Hippocampal formation (tissue), 2 donors: ENCODE data around the gene IRF4.
"Not testable (repeated sequence)": the region's sequence is repeated elsewhere in the genome, so short reads cannot be mapped to it uniquely, and the experiment has no call there.

Source experiments
- DNase-seq, 2 donors: peaks; one replicate each; lab custom pipeline; 2025; lab: John Stamatoyannopoulos, UW

Gene IRF4

DNA sequence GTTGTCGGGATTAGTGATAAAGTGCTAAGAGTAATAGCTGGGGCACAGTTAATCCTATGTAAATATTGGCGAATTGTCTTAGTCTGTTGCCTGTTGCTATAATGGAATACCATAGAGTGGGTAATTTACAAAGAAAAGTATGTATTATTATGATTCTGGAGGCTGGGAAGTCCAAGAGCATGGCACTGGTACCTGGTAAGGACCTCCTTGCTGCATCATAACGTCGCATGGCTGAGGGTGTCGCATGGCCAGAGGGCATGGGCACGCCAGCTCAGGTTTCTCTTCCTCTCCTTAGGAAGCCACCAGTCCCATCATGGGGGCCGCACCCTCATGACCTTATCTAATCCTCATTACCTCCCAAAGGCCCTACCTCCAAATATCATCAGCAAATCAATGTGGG is 29.7 kb downstream of the IRF4 start:
- DNase-seq, result no peak

DNA sequence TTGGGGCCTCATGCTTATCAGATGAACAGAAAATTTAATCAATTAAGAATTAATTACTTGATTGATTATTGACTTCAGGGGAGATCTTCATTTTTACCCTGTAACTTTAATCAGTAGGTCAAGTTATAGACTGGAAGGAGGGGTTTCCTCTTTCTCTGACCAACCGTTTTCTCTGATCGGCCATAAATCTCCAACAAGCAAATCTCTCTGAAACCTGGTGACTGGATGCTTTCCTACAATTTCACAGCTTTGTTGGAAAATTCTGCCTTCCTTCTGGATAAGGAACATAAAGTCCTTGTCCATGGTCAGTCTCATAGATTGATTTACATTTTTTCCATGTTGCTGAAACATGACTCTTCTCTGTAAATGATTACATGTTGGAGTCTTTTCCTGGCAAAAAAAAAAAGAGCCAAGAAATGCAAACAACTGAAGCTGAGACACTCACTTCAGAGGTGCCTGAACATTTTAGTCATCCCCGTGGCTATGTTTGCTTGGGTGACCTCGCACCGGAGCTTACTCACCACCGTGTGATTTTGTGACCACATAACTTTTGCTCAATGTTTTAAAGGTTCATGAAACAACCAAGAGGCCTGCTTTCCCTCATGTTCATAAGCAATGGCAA is 31.0 kb downstream of the IRF4 start:
- DNase-seq, result no peak

DNA sequence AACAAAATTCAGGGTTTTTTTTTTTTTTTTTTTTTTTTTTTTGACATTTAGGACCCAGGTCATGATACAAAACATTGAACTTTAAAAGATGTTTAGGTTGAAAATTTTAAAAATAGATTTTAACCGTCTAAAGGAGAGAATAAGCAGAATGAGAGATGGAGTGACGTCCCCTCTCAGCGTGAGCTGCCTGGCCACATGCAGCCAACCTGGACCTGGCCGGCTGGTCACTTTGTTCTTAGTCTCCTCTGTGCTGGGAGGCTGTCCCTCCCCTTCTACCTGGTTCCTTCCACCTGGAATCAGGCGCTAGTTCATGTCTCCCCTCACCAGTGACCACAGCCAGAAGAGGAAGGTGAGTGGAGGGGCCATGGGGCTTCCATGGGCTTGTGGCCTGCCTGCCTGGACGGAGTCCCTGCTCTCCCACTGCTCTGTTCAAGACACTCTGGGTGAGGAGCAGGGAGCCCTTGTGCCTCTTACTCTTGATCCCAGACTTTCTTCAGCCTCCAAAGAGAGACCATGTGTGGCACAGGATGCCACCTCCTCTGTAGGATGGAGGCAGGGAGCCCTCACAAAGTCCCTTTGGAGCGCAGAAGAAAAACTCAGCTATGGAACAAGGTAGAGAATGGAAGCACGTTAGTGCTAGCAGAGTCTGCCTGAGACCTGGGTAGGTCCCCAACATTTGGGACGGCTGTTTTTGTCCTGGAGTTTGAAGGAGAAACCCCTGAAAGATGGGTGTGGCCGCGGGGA is 31.7 kb downstream of the IRF4 start:
- no peak for DNase-seq

DNA sequence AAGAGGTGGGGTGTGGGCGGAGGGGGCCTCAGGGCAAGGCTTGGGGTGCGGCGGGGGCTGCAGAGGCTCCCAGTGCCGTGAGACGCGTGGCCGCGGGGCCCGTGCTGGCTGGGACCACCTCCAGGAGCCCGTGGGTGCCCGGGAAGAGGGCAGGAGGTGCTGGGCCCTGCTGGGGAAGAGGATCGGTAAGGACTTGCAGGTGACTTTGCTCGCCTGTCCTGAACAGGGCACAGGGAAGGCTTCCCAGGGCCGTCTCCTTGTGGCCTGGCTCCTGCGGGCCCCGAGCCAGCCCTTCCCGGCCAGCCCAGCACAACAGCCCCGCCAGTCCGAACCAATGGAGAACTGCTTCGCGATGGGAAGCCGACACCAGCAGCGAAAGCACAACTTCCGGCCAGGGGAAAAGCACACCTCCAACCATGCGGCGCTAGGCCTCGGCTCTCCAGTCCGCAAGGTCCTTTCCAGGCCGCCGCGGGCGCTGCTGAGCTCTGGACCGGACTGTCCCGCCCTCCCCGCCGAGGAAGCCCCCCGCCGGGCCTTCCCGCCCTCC is 32.3 kb downstream of the IRF4 start:
- DNase-seq, result no peak

DNA sequence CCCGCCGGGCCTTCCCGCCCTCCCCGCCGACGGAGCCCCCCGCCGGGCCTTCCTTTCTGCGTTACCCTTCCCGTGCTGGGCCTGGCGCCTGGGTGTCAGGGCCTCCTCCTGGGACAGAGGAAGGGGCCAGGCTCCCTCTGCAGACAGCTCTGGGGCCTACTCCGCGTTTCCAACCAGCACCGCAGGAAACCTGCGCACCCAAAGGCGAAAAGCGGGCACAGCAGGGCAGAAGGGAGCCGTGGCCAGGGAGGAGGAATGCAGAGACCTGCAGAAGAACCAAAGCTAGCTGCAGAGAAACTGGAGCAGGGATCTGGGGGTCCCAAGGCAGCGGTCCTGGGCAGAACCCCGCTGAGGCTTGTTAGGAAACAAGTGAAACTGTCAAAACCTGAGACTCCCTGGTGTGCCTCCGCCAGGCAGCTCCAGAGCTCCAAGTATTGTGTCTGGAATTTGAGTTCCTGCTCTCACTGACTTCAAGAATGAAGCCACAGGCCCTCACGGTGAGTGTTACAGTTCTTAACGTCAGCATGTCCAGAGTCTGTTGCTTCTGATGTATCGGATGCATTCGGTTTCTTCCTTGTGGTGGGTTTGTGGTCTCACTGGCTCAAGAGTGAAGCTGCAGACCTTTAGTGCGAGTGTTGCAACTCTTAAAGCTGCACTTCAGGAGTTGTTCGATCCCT is 33.3 kb downstream of the IRF4 start:
- DNase-seq, result no peak

DNA sequence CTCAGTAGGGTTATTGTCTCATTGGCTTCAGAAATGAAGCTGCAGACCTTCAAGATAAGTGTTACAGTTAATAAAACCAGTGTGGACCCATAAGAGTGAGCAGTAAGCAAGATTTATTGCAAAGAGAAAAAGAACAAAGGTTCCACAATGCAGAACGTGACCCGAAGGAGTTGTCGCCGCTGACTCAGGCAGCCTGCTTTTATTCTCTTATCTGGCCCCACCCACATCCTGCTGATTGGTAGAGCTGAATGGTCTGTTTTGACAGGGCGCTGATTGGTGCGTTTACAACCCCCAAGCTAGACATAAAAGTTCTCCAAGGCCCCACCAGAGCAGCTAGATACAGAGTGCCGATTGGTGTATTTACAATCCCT is 33.9 kb downstream of the IRF4 start:
- DNase-seq, result not testable (repeated sequence)

DNA sequence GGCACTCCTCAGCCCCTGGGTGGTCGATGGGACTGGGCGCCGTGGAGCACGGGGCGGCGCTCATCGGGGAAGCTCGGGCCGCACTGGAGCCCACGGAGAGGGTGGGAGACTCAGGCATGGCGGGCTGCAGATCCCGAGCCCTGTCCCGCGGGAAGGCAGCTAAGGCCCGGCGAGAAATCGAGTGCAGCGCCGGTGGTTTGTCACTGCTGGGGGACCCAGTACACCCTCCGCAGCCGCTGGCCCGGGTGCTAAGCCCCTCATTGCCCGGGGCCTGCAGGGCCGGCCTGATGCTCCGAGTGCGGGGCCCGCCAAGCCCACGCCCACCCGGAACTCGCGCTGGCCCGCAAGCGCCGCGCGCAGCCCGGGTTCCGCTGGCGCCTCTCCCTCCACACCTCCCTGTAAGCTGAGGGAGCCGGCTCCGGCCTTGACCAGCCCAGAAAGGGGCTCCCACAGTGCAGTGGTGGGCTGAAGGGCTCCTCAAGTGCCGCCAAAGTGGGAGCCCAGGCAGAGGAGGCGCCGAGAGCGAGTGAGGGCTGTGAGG is 34.7 kb downstream of the IRF4 start:
- DNase-seq, result not testable (repeated sequence)

DNA sequence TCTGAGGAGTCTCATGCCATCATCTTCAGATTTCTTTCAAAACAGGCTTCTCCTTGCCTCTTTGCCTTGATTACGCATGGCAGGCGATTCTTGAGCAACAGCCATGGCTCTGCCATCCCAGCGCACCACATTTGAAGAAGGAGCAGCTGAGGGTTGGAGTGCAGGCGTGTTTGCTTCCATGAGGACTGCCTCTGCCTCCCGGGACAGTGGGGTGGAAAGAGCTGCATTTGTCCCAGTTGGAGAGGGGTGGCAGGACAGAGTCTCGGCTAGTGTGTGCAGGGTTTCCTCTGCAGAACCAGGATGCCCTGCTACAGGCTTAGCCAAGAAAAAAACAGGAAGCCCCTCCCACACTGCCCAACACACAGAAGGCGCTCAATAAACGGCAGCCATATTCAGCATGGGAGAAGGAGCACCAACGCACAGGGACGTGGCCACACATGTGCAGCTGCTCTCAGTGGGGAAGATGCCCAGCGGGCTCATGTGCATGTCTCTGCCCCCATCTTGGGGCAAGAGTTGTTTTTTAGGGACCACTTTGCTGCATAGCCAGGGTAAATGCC is 36.6 kb downstream of the IRF4 start:
- no peak for DNase-seq

DNA sequence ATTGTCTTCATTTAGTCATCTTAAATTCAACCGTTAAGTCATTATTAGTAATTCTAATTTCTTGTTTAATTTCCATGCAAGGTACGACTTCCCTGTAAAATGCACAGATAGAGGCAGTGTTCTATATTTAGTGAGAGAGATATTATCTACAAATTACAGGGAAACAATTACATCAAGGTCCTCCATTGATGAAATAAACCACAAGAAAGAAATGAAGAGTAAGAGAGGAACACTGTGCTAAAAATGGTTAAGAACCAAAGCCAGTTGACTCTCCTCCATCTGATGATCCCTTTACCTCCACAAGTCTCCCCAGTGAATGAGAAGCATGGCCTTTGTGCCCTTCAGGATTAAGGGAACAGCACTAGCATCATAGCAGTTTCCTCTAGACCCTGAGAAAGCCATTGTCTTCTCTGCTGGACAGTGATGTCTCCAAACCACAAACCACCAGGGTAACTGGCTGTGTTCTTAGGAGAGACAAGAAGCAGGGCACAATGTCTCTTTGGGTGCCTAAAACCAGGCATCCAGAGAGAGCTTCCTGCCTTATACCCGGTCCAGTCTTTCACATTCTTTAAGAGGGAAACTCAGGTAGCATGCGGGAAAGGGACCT is 38.1 kb downstream of the IRF4 start:
- no peak for DNase-seq

DNA sequence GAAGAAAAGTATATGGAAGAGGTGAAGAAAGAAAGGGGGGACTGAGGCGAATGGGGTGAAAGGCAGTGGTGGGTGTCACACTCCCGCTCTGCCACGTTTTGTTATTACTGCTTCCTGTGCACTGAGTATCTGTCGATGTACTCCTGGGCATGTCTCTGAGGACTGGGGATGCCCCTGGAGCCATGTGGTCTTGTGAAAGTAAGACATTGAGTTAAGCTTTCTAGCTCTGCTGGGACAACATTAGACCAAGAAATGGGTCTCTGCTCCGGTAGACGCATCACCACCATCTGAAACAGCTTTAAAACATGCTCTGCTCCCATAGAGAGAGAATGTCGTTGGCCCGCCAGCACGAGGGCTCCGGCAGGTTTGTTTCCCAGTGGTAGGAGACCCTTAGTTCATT is 40.0 kb downstream of the IRF4 start:
- no peak for DNase-seq

DNA sequence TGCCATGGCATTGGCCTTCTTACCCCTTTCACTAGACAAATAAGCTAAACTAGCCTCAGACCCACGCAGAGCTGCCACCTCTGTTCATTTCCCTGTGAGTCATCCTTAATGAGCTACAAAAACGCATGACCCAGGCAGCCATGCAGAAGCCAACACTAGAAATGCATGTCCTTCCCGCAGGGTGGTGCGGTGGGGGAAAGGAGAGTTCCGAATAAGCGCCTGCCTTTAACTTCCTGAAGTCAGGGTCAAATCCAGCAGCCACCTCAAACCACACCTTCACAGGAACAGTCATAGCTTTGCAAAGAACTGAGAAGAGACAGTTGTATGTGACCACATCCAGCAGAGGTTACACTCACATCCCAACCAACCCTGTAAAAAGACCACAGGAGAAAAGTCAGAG is 40.4 kb downstream of the IRF4 start:
- no peak for DNase-seq

DNA sequence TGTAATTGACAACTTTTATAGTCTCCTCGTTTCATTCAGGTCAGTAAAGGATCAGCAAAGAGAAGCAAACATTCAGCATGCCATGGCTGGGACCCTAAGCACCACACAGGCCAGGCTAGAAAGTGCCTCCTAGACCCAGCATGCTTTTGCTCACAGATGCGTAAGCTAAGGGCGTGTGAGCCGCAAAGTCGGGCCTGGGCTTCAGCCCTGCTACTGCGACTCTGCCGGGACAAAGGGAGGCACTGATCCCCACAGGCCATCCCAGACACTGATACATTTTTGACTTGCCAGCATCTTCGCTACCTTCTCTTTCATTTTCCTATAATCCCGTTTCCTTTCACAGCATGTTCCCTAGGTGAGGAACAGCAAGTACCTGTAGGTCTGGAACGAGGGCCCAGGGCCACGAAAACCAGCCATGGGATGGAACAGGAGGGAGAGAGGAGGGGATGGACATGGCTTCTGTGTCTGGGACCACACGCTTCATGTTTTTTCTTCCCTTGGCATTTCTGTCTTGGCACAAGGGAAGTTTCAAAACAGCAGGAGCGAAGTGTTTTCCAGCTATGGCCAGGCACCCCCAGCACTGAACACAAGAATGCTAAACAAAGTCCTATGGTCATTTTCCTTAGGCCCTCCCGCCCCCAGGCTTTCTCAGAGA is 42.6 kb downstream of the IRF4 start:
- no peak for DNase-seq

DNA sequence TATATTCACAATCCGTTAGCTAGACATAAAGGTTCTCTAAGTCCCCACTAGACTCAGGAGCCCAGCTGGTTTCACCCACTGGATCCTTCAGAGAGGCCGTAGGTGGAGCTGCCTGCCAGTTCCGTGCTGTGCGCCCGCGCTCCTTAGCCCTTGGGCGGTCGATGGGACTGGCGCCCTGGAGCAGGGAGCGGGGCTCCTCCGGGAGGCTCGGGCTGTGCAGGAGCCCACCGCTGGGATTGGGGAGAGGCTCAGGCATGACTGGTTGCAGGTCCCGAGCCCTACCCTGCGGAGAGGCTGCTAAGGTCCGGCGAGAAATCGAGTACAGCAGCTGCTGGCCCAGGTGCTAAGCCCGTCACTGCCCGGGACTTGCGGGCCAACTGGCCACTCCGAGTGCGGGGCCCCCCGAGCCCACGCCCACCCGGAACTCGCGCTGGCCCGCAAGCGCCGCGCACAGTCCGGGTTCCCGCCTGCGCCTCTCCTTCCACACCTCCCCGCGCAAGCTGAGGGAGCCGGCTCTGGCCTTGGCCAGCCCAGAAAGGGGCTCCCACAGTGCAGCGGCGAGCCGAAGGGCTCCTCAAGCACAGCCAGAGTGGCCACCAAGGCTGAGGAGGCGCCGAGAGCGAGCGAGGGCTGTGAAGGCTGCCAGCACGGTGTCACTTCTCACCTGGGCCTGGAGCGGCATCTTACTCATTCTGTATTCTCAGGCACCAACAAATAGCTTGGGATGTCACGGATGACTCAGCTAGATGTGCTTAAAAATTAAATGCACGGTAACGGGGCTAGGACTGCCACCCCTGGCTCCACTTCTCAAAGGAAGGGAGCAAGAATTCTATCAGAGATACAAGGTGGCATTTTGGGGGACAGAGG is 44.1 kb downstream of the IRF4 start:
- no peak for DNase-seq

DNA sequence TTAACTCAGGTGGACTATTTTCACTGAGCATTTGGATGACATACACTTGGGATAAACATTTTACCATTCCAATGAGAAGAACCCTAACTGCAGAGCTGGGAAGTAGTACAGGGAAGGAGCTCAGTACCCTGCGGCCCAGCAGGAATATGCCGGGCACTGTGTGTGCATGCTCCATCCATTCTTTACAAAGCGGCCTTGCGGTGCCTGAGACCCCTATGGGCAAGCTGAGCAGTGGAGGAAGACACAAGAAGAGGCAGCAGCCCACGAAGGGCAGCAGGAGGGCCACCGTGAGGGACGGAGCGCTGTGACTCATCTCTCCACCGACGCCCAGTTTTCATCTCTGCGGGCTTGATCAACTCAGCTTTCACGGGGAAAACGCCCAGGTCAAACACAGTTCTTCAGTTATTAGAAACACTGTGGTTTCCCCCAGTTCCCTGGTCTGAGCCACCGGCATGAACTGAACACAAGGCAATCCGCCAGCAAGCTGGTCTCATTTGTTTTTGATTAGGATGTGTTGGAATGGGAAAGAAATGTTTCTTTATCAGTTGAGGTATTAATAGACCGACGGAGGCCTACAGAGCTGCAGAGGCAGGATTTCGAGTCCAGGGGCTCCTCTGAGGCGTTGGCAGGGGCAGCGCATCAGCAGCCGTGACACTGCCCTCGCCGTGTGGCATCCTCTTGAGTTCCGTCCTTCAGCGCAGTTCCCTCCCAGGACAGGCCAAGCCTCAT is 44.9 kb downstream of the IRF4 start:
- no peak for DNase-seq

DNA sequence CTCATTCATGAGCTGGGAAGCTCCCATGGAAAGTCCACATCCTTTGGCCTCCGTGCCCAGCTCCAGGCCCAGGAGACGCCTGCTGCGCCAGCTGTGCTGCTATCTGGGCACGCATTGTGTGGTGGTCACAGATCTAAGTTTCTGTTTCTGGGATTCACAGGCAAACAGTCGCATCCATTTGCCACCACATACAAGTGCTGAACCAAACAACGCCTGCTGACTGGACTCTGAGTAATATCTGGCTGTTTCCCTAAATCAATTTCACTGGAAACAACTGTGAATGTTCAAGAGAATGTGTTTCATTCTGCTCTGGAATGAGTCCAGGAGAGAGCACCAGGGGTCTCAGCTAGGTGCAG is 45.5 kb downstream of the IRF4 start:
- DNase-seq, result no peak

DNA sequence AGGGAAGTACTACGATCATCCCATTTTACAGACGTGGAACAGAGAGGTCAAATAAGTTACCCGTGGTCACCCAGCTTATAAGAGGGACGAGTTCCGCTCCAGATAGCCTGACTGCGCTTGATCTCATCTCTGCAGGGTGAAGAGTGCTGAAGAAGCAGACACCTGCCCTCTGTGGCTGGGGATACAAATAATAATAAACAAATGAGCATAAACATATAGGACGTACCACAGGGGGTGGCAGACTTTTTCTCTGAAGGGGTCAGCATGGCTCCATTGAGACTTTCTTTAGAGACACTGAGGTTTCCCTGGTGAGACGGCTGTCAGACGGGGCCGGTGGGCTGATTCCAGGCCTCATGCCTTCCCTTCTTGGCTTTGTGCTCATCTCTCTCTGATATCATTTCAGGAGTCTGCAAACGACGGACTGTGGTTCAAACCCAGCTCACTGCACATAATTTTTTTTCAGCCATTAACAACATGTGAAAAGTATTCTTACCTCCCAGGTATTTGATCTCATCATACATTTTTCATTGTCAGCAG is 47.1 kb downstream of the IRF4 start:
- DNase-seq, result no peak

DNA sequence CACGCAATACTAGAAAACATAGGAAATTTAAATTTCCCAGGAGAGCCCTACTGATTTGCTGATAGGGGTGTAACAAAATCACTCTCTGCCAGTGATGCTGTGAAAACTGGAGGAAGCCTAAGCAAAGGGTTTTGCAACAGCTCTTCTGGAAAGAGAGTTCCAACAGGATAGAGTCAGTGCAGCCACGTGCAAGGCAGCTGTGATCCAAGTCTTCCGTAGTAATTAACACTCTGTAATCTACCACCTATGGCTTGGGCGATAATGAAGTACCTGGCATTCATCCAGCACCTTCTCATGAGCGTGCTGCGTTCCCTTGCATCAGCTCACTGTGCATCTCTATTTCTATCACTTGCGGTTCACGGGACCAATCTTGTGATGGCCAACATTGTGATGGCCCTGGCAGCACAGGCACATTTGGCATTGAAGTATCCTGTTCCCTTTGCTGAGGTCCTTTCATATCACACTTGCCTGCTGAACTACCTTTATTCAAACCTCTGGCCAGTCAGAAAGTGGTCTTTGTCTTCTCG is 48.2 kb downstream of the IRF4 start:
- no peak for DNase-seq

DNA sequence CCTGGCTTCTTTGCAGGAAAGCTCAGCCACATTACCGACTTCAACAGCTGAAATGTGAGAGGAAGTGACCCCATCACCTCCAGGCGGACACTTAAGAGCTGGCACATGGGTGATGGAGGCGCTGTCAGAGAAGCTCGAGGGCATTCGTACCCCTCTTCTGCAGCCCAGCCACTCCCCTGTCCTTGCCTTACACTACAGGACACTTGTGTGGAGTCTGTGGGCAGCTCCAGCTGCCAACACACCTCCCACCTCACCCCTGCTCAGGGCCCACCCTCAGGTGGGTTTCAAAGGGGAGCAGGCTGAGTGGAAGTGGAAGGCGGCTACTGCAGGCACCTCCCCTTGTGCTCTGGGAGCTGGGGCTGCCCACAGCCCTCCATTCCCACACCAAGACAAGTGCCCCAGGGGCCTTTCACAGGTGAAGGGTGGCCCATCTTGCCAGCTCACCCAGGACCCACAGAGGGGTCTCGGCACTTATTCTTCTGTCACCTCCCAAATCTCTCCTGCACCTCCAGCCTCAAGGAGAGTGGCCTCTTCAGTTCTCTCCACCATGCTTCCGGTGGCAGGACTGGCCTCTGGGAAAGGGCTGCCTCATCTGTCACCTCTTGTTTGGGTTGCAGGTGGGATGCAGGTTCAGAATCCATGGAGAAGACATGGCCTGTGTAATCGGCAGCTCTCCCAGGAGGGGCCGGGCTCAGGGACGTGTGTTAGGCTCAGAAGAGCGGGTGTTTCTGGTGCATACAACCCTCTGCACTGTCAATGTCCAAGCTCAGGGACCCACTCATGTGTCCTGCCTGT is 49.8 kb downstream of the IRF4 start:
- DNase-seq, result no peak
